SU-DHL-6 (cell line): ENCODE data around the gene RNF150.

Source experiments
- EZH2phosphoT487 ChIP-seq: fragments of 200-600 bp; sonication (generic), shearing (Covaris generic); conservative IDR thresholded peaks from 2 replicates; pipeline ENCODE4 v1.6.1; 2018; ENCODE audit warnings: mild to moderate bottlenecking, antibody characterized with exemption, low read length, moderate library complexity, mixed read lengths
- TF ChIP-seq, protein P1 (sequence below): fragments of 200-600 bp; sonication (generic); IDR thresholded peaks from one replicate; pipeline ENCODE4 v1.5.1; 2017; ENCODE audit warnings: antibody characterized with exemption, mild to moderate bottlenecking, low read length, moderate library complexity; ENCODE audit not compliant: insufficient read depth, poor library complexity, severe bottlenecking

- TF ChIP-seq, protein P1, sequence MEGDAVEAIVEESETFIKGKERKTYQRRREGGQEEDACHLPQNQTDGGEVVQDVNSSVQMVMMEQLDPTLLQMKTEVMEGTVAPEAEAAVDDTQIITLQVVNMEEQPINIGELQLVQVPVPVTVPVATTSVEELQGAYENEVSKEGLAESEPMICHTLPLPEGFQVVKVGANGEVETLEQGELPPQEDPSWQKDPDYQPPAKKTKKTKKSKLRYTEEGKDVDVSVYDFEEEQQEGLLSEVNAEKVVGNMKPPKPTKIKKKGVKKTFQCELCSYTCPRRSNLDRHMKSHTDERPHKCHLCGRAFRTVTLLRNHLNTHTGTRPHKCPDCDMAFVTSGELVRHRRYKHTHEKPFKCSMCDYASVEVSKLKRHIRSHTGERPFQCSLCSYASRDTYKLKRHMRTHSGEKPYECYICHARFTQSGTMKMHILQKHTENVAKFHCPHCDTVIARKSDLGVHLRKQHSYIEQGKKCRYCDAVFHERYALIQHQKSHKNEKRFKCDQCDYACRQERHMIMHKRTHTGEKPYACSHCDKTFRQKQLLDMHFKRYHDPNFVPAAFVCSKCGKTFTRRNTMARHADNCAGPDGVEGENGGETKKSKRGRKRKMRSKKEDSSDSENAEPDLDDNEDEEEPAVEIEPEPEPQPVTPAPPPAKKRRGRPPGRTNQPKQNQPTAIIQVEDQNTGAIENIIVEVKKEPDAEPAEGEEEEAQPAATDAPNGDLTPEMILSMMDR = no peak
- no peak for TF ChIP-seq EZH2phosphoT487
These were observed 231.4 kb downstream of the RNF150 start for GRCh38 chr4:140901736-140902336.
